Neutrophil (primary cell): Measurements from ENCODE around the gene NCCRP1.

Source experiments
- H3K27ac ChIP-seq: fragments of 200-600 bp; sonication (generic); 2 replicates; pipeline ENCODE4 v1.5.1; 2016; ENCODE audit warnings: mild to moderate bottlenecking, moderate library complexity
- H3K27me3 ChIP-seq: fragments of 200-600 bp; sonication (generic); 2 replicates; pipeline ENCODE4 v1.6.0; 2016; ENCODE audit warnings: mild to moderate bottlenecking
- H3K36me3 ChIP-seq: fragments of 200-600 bp; sonication (generic); 2 replicates; pipeline ENCODE4 v1.5.1; 2017
- H3K4me1 ChIP-seq, 2 experiments: fragments of 200-600 bp in 1 of 2; sonication (generic) in 1 of 2; 1 replicate in 1 of 2; 2 replicates in 1 of 2; pipeline versions ENCODE4 v1.5.1 to v1.6.1; 2013 to 2016; ENCODE audit warnings: low read depth in 1 of 2, low read length in 1 of 2, mild to moderate bottlenecking in 1 of 2, moderate library complexity in 1 of 2; ENCODE audit not compliant: control insufficient read depth in 1 of 2, insufficient read depth in 1 of 2
- H3K4me3 ChIP-seq, 2 experiments: fragments of 200-600 bp in 1 of 2; sonication (generic) in 1 of 2; 1 replicate in 1 of 2; 2 replicates in 1 of 2; pipeline ENCODE4 v1.5.1; 2013 to 2016; ENCODE audit warnings: low read depth in 1 of 2, low read length in 1 of 2, mild to moderate bottlenecking in 1 of 2, moderate library complexity in 1 of 2
- H3K9me3 ChIP-seq: fragments of 200-600 bp; sonication (generic); 2 replicates; pipeline ENCODE4 v1.5.1; 2016
- CTCF ChIP-seq: fragments of 200-600 bp; sonication (generic); IDR thresholded peaks from 2 replicates; pipeline ENCODE4 v1.5.1; 2016; ENCODE audit warnings: antibody characterized with exemption

Gene NCCRP1

GRCh38 chr19:39166571-39167391 lies 30.0 kb upstream of the NCCRP1 start:
- H3K4me1 ChIP-seq = no peaks in the 10 kb centered on the region
- TF ChIP-seq CTCF = no peak
- H3K36me3 ChIP-seq = peaks cover 22% of the 10 kb centered on the region
- H3K4me3 ChIP-seq = no peak overlapping the region
- no peak overlapping the region for H3K27ac ChIP-seq
- H3K27me3 ChIP-seq = no peaks in the 10 kb centered on the region
- H3K9me3 ChIP-seq = no peaks in the 10 kb centered on the region

- Histone ChIP-seq H3K4me1 (no peaks in the 10 kb centered on the region), H3K36me3 (peaks cover 28% of the 10 kb centered on the region), H3K4me3 (no peak overlapping the region), H3K27ac (no peak overlapping the region), H3K9me3 (no peaks in the 10 kb centered on the region), H3K27me3 (no peaks in the 10 kb centered on the region)
- TF ChIP-seq CTCF = no peak
Measured at GRCh38 chr19:39167461-39168257, 29.1 kb upstream of the NCCRP1 start.

- Histone ChIP-seq H3K4me3 (no peak overlapping the region), H3K27me3 (no peaks in the 10 kb centered on the region), H3K4me1 (no peaks in the 10 kb centered on the region), H3K36me3 (peaks cover 36% of the 10 kb centered on the region), H3K9me3 (no peaks in the 10 kb centered on the region), H3K27ac (no peak overlapping the region)
- TF ChIP-seq CTCF = no peak
Measured at GRCh38 chr19:39168258-39169142, 28.3 kb upstream of the NCCRP1 start.

GRCh38 chr19:39169143-39169810 lies 27.5 kb upstream of the NCCRP1 start:
- no peak for TF ChIP-seq CTCF
- H3K4me3 ChIP-seq = no peak overlapping the region
- H3K36me3 ChIP-seq = peaks cover 43% of the 10 kb centered on the region
- H3K27ac ChIP-seq = no peak overlapping the region
- no peaks in the 10 kb centered on the region for H3K27me3 ChIP-seq
- no peaks in the 10 kb centered on the region for H3K9me3 ChIP-seq
- H3K4me1 ChIP-seq = no peaks in the 10 kb centered on the region
